AG04449 (cell line): ENCODE data around the gene SHFL.

Source experiments
- CTCF ChIA-PET: fragments of 350-600 bp; formaldehyde crosslinking; extraction: SDS; loops from one replicate; lab custom pipeline; 2021; ENCODE audit warnings: antibody characterized with exemption; lab: Yijun Ruan, JAX
- POLR2A ChIA-PET: fragments of 400-600, 350-600 bp; formaldehyde crosslinking; extraction: SDS; loops from one replicate; lab custom pipeline; 2020; ENCODE audit warnings: antibody characterized with exemption, inconsistent platforms; lab: Yijun Ruan, JAX
- DNase-seq: peaks from one replicate; pipeline ENCODE4 v3.0.0-alpha.2; 2010; ENCODE audit warnings: low read depth, low spot score
- H3K4me3 ChIP-seq: 2 replicates; pipeline ENCODE4 v1.5.1; 2011; ENCODE audit warnings: low read depth, mild to moderate bottlenecking, control low read depth, low read length
- TF ChIP-seq, protein P1 (sequence below): IDR thresholded peaks from one replicate; pipeline ENCODE4 v1.5.1; 2011; ENCODE audit warnings: mild to moderate bottlenecking, moderate library complexity, low read length, control low read depth, inconsistent platforms; ENCODE audit not compliant: insufficient read depth; ENCODE audit errors: missing control alignments

The SHFL gene

DNA sequence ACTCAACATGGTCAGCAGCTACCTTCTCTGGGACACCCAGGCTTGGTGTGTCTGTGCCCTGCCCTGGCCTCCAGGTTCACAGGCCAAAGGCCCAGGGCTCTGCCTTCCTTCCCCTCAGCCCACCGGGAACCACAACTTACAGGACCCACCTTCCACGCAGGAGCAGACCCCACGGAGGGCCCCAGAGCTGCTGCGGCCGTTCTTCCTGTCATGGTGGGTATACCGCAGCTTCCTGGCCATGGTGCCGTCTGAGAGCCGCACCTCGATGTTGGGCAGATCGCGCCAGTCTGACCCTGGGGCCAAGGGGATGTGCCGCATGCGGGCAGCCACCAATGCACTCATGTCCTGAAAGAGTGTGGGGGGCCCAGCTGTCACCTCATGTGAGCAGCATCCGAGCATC is 50.8 kb downstream of the SHFL start:
- DNase-seq: no peak
- H3K4me3 ChIP-seq: no peak overlapping the region
- ChIA-PET CTCF (no interaction called here), POLR2A (no interaction called here)
- TF ChIP-seq, protein P1, sequence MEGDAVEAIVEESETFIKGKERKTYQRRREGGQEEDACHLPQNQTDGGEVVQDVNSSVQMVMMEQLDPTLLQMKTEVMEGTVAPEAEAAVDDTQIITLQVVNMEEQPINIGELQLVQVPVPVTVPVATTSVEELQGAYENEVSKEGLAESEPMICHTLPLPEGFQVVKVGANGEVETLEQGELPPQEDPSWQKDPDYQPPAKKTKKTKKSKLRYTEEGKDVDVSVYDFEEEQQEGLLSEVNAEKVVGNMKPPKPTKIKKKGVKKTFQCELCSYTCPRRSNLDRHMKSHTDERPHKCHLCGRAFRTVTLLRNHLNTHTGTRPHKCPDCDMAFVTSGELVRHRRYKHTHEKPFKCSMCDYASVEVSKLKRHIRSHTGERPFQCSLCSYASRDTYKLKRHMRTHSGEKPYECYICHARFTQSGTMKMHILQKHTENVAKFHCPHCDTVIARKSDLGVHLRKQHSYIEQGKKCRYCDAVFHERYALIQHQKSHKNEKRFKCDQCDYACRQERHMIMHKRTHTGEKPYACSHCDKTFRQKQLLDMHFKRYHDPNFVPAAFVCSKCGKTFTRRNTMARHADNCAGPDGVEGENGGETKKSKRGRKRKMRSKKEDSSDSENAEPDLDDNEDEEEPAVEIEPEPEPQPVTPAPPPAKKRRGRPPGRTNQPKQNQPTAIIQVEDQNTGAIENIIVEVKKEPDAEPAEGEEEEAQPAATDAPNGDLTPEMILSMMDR: no peak

DNA sequence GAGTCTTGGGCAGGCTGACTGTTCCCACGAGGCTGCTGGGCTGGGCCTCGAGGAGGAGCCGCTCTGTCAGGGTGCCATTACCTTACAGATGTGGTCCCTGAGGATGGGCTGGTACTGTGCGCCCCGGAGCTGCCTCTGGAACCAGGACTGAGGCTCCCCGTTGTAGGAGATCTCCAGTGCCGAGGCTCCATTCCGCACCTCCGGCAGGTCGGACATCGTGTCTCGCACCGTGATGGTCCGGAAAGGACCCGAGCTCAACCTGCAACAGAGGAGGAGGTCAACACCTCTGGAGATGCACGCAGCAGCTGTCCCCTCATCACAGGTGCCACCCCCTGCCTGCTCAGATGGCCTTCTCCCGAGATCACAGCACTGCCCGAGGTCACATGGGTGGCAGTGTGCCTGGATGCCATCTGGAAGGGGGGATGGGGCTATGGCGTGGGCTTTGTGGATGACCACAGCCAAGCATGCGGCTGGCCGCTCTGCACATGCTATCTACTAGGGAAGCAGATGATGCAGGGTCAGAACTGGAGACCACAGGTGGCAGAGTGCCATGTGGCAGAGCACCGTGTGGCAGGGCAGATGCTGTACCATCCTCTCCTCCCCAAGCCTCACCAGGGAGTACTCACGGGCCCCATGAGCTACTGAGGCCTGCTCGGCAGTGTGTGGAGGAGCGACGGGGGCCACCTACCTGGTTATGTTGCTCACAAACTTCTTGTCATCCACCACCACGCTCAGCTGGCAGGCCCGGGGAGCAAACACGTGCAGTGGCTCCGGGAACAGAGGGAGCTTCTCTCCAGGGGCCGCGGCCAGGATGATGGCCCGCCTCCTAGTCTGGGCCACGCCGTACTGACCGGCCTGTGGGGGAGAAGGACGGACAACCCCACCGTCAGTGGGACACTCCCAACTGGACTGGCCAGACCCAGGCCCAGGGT is 51.9 kb downstream of the SHFL start:
- no peak for DNase-seq
- TF ChIP-seq, protein P1: no peak
- H3K4me3 ChIP-seq: no peak overlapping the region
- ChIA-PET CTCF (interaction anchor here (1.2 kb wide), 1 partner anchor 112 kb away, joined by 3 read pairs; no protein-coding TSS in a partner anchor), POLR2A (no interaction called here)

DNA sequence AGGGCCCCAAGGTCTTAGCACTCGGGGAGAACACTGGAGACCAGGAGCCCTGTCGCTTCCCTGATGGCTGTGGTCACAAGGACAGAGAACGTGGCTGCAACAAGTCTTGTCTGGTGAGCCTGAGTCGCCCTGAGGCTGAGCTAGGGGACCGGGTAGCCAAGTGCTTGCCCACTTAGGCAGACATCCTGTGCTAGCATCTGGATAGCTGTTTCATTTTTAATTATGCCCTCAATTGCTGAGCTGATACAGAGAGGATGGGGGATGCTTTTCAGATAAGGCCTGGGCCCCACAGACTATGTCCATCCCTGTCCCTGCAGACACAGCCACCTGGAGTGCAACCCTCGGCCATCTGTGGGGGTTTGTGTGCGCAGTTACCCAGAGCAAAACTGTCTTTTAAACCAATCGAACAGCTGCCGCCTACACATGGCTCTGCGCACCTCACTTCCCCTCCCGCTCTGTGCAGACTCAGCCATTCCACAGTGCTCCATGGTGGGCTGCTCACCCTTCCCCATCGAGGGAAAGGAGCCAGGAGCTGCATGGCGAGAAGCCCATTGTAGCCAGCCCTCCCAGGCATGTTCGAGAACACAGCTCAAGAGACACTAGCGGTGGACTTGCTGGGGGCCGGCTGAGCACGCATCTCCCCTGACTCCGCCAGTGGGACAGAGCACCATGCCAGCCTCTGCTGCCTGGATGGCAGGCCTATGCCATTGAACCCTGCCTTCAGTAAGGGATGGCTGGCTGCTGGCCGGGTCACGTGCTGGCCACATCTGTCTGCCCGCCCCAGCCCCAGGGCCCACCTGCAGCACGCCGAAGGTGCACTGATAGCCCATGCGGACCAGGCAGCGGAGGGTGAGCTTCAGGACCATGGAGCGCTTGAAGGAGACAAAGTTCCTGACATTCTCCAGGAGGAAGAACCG is 53.0 kb downstream of the SHFL start:
- DNase-seq: no peak
- H3K4me3 ChIP-seq: no peak overlapping the region
- TF ChIP-seq, protein P1: no peak
- CTCF ChIA-PET: interaction anchor here (0.8 to 1.2 kb wide), 3 partner anchors 24 to 111 kb away, joined by 3 read pairs; no protein-coding TSS in a partner anchor
- POLR2A ChIA-PET: no interaction called here

DNA sequence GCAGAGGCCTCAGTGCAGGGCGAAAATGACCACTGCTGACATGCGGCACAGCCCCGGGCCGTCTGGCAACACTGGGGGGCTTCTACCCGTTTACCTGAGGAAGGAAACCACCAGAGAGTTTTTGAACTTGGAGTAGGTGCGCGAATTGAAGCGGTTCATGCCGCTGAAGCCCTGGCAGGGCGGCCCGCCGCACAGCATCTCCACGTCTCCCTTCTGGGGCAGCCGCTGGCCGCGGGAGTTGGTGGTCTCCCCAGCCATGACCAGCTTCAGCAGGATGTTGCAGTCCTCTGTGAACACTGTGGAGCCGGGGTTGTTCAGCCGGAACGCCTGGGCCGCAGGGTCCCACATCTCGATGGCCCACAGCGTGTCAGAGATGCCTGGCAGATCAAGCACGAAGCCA is 53.8 kb downstream of the SHFL start:
- POLR2A ChIA-PET: no interaction called here
- H3K4me3 ChIP-seq: no peak overlapping the region
- no peak for DNase-seq
- TF ChIP-seq, protein P1: no peak
- CTCF ChIA-PET: interaction anchor here (1.0 to 1.4 kb wide), 2 partner anchors 110 to 140 kb away, joined by 3 read pairs; no protein-coding TSS in a partner anchor

DNA sequence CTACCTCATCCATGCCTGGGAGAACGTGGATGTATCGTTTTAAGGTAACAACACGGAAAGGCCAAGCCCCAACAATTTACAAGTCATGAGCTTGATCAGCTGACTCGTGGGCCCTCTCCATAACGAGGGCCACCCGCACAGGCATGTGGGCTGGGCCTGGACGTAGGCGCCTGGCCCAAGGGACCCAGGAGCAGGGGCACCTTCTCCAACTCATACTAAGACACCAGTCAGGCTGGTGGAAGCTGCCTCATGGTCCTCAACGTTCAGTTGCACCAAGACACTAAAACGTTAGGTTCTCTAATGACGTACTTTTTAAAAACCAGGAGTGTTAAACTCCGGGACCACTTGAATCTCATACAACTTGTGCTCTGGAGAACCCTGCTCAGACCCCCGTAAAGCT is 55.4 kb downstream of the SHFL start:
- DNase-seq: no peak
- TF ChIP-seq, protein P1: no peak
- ChIA-PET CTCF (interaction anchor here (1.1 to 1.4 kb wide), 3 partner anchors 21 to 141 kb away, joined by 3 to 4 read pairs (median 3); no protein-coding TSS in a partner anchor), POLR2A (no interaction called here)
- no peak overlapping the region for H3K4me3 ChIP-seq

DNA sequence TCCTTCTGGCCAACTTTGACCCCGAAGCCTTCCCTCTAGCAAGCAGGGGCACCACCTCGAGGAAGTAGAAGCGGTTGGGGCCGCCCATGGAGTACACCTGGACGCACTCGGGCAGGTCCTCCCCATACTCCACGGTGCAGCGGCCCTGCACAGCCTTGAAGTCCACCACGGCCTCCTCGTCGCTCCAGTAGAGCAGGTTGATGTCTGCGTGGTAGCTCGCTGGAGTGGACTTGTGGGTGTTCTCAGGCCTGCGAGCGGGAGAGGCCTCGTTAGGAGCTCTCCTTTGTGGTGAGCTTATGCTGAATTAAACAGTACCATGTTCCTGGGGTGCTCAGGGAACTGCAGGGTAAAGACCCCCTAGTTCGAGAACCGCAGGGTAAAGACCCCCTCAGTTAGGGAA is 55.9 kb downstream of the SHFL start:
- CTCF ChIA-PET: interaction anchor here (1.1 to 1.3 kb wide), 2 partner anchors 21 to 108 kb away, joined by 3 to 4 read pairs; no protein-coding TSS in a partner anchor

More for the DNA sequence above, 55.9 kb downstream of the SHFL start:
- no peak overlapping the region for H3K4me3 ChIP-seq
- no peak for DNase-seq
- TF ChIP-seq, protein P1: no peak
- POLR2A ChIA-PET: no interaction called here
